Measurements from ENCODE around the gene PRDX5. TPM values are rescaled to one million over a fixed set of nuclear protein-coding genes. Genes with fewer than 3 reads are reported as not detected.

The PRDX5 gene
- total RNA-seq, 6 experiments from 2014 or later = 84.0 to 172 (median 89.3) TPM

- intact Hi-C loops (cut with DNase I) = no loop called here
- Histone ChIP-seq H3K4me3 (peak overlapping the region; percentile 65 to 96 (median 93)), H3K27me3 (no peaks in the 10 kb centered on the region), H3K27ac (peak overlapping the region; percentile 68 to 95 (median 83)), H3K36me3 (no peaks in the 10 kb centered on the region), H3K9me3 (no peaks in the 10 kb centered on the region), H3K4me1 (peaks cover 0 to 12% (median 6%) of the 10 kb centered on the region in 4 donors)
- peak; percentile 74 to 80 (median 80) for DNase-seq
- TF ChIP-seq CTCF (IDR thresholded peaks at IDR 0.05) (peak in 1 of 4 donors; percentile 20), POLR2A (IDR thresholded peaks at IDR 0.05) (no peak)
- peak in 3 of 4 donors; percentile 19 to 40 (median 35) for ATAC-seq
- 33% methylated on average over 21 of the region's 40 CpGs for WGBS (ENCODE audit: insufficient coverage, low coverage, low lambda C conversion rate, missing lambda C conversion rate)
These were observed 31.8 kb upstream of the PRDX5 start for GRCh38 chr11:64285885-64286800.

DNA sequence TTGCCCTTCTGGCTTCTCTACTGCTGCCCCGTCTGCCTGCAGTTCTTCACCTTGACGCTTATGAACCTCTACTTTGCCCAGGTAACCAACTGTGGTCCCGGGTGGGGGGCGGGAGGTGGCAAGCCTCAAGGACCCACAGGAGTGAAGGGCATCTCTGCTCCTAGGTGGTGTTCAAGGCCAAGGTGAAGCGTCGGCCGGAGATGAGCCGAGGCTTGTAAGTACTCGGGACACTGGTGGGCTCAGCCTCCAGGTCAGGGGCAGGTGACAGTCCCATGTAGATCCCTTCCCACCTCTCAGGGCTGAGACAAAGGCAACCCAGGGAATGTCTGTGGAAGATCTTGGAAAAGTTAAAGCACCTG is 31.1 kb upstream of the PRDX5 start:
- intact Hi-C loops (cut with DNase I) = no loop called here
- peaks cover 0 to 18% (median 6%) of the 10 kb centered on the region in 4 donors for H3K4me1 ChIP-seq
- 69% methylated on average over 2 of the region's 9 CpGs for WGBS (ENCODE audit: insufficient coverage, low coverage, low lambda C conversion rate, missing lambda C conversion rate)
- no peak overlapping the region for H3K27ac ChIP-seq
- no peak overlapping the region for H3K4me3 ChIP-seq
- ATAC-seq = no peak
- H3K9me3 ChIP-seq = no peaks in the 10 kb centered on the region
- DNase-seq = no peak
- TF ChIP-seq CTCF (IDR thresholded peaks at IDR 0.05) = no peak
- no peak for TF ChIP-seq POLR2A (IDR thresholded peaks at IDR 0.05)
- H3K27me3 ChIP-seq = no peaks in the 10 kb centered on the region
- no peaks in the 10 kb centered on the region for H3K36me3 ChIP-seq

GRCh38 chr11:64287676-64288352 is 30.1 kb upstream of the PRDX5 start:
- ATAC-seq (no peak), DNase-seq (no peak)
- 91% methylated on average over 6 of the region's 33 CpGs for WGBS (ENCODE audit: insufficient coverage, low coverage, low lambda C conversion rate, missing lambda C conversion rate)
- Histone ChIP-seq H3K27ac (no peak overlapping the region), H3K27me3 (peaks cover 0 to 4% of the 10 kb centered on the region in 2 donors), H3K9me3 (no peaks in the 10 kb centered on the region), H3K4me3 (no peak overlapping the region), H3K4me1 (peaks cover 0 to 24% (median 6%) of the 10 kb centered on the region in 4 donors), H3K36me3 (no peaks in the 10 kb centered on the region)
- TF ChIP-seq CTCF (IDR thresholded peaks at IDR 0.05) (no peak), POLR2A (IDR thresholded peaks at IDR 0.05) (no peak)
- intact Hi-C loops (cut with DNase I) = no loop called here

GRCh38 chr11:64288353-64288750 is 29.6 kb upstream of the PRDX5 start:
- Histone ChIP-seq H3K27me3 (peaks cover 0 to 5% of the 10 kb centered on the region in 2 donors), H3K4me3 (no peak overlapping the region), H3K27ac (no peak overlapping the region), H3K9me3 (no peaks in the 10 kb centered on the region), H3K4me1 (peaks cover 0 to 24% (median 6%) of the 10 kb centered on the region in 4 donors), H3K36me3 (no peaks in the 10 kb centered on the region)
- no CpG with 5 or more reads among the region's 9 CpGs for WGBS (ENCODE audit: insufficient coverage, low coverage, low lambda C conversion rate, missing lambda C conversion rate)
- TF ChIP-seq POLR2A (IDR thresholded peaks at IDR 0.05) (no peak), CTCF (IDR thresholded peaks at IDR 0.05) (no peak)
- DNase-seq (no peak), ATAC-seq (no peak)
- intact Hi-C loops (cut with DNase I) = no loop called here

Measured in right lobe of liver (tissue), 6 donors.